Stimulated activated CD4-positive, alpha-beta T cell treated with anti-CD3 and anti-CD28 coated beads, Interleukin-4, amount 100 ng/mL, for 24 hours (primary cell): ENCODE measurements around the gene VAV3.
"Not testable (repeated sequence)": the region's sequence is repeated elsewhere in the genome, so short reads cannot be mapped to it uniquely, and the experiment has no call there.

Source experiments
- DNase-seq: peaks from one replicate; pipeline ENCODE4 v3.0.0-alpha.2; 2020

The VAV3 gene

GRCh38 chr1:107670397-107671040 is 294.5 kb downstream of the VAV3 start:
- no peak for DNase-seq

- no peak for DNase-seq
Measured at GRCh38 chr1:107669996-107670395, 295.0 kb downstream of the VAV3 start.

GRCh38 chr1:107668762-107669161 is 296.2 kb downstream of the VAV3 start:
- no peak for DNase-seq

GRCh38 chr1:107666493-107666892 is 298.5 kb downstream of the VAV3 start:
- no peak for DNase-seq

DNA sequence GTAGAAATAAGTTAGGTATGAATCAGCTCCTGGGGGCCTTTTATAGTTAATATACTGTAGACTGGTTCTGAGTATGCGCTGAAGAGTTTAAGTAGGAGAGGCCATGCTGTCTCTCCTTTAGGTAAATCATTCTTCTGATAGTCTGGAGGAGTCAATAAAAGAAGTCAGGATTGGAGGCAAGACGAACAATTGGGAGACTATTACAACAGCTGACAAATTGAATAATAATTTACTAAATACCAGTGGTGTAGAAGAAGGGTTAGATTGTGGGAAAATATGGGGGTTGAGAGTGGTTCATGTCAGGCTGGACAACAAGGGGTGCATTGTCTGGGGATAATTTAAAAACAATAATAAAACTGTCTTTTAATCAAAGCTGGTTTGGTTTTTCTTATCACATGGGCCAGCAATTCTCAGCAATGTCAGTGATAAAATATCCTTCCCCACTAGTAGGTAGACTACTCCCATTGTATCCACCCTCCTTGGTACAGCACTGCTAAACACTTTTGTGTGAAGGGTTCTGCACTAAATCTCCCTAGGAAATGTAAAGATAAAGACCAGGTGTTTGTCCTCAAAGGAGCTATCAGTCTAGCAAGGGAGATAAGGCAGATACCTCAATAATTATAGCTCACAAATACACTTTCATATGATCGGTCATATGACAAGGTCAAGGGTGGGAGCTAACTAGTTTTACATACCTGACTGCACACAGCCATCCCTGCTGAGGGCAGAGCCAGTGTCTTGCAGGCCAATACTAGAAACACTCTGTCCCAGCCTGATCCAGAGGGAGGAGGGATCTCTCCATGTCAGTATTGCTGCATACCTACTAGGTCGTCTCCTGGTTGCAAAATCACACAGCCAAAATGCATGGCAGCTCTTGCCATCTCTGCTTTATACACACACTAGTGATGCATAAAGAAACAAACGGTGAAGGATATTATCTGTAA is 299.7 kb downstream of the VAV3 start:
- no peak for DNase-seq

DNA sequence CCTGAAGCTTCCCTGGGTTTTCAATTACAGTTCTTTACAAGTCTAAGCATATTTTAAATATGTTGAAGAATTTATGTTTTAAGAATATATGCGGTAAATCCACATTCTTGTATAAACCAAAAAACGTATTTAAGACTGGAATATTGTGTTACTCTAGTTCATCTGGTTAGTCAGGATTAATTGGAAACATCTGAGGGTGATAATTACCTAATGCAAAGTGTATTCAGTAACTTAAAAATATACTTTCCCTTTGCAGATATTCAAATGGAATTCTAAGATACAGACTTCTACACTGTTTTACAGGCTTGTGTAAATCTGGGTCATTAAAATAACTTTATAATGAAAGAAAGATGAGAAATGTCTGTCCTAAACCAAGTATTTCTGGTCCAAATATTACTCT is 302.0 kb downstream of the VAV3 start:
- DNase-seq, result no peak

GRCh38 chr1:107661158-107661557 is 303.8 kb downstream of the VAV3 start:
- no peak for DNase-seq

DNA sequence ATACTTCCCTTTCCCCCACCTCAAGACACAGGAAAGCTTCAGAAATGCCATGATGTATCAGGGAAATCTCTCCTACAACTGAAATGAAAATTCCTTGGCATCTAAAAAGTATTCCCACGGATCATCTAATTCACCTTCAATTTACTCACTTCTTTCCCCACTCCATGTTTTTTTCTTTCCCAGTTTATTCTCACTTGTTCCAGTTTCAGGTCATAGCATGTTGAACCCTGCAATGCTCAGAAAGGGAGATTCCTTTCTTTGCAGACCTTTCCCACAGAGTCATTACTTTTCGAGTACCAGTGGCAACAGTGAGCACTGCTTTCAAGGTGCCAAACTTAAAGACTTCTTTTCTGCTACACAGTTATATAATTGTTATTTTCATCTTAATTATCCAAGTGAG is 305.0 kb downstream of the VAV3 start:
- DNase-seq, result no peak

DNA sequence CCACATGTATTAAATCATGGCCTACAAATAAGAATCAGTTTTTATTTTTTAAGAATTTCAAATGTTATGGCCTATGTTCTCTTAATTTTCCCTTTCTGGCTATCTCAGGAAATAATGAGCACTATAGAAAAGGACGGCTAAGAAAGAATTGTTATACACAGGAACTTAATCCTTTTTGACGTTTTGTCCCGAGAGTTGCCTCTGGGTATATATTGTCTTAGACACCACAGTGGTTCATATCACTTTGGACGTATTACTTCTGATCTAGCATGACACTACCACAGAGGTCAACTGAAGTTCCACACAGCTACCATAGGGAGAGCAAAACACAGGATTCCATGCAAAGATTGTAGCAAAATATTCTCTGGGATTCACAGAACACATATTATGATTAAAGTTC is 307.6 kb downstream of the VAV3 start:
- no peak for DNase-seq

DNA sequence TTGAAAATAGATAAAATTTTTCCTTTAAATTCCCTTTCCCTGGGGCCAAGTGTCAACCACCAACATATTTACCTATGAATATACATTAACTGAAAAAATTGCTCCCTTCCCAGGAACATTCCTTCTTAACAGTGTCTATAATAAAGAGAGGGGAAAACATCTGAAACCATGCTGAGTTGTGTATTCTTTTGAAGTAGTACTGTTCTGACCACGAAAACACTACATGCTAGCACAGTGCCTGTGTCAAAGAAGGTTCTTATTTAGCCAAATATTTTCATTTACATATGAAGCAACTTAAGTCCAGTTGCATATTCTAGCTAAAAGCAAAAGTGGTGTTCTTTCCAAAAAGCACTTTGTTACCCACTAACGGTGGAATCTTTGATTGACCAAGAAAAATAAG is 311.2 kb downstream of the VAV3 start:
- no peak for DNase-seq

DNA sequence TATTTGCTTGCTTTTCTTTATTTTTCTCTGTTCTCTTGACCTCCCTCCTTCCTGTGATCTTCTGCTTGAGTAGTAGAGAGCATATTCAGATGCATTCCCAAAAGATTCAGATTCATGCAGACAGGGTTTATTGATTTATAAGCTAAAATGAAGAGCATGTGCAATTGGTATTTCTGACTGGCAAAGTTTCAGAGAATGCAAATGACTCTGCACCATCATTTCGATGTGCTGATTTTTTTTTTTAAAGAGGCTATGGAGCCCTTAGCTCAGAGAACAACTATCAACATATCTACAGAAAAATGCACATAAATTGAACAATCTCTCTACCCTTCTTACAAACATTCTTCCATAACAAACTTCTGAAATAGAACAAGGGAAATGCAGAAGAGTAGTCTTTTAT is 312.0 kb downstream of the VAV3 start:
- no peak for DNase-seq

GRCh38 chr1:107650825-107651224 is 314.2 kb downstream of the VAV3 start:
- DNase-seq, result not testable (repeated sequence)

DNA sequence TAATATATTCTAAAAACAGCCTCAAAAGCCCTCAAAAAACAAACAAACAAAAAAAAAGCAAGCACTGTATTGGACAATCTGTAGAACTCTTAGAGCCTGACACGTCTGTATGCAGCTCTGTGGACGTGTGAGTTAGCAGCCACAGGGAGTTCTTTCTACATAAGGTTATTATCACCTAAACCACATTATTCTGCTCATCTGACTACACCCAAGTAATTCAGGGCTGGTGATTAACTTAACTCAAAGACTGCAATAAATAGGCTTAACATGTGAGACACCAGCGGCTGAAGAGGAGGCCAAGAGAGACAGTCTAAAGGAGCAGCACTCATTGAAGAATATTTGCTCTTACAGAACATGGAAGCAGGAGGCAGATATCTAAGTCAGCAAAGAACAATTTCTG is 316.0 kb downstream of the VAV3 start:
- no peak for DNase-seq

DNA sequence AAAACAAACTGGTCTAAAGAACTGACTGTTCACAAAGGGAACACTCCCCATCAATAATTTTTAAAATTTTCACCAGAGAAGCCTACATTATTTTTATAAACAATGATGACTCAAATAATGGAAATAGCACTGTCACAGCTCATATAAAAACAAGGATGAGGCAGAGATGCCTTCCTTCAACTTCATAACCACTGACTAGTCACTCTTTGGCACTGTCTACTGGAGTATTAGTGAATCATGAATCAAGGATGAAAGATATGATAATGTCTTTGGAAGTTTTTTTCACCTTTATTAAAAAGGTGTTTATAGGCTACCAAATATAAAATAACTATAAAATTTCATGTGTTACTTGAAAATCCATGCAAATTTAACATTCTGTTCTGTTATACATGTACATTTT is 316.9 kb downstream of the VAV3 start:
- no peak for DNase-seq

DNA sequence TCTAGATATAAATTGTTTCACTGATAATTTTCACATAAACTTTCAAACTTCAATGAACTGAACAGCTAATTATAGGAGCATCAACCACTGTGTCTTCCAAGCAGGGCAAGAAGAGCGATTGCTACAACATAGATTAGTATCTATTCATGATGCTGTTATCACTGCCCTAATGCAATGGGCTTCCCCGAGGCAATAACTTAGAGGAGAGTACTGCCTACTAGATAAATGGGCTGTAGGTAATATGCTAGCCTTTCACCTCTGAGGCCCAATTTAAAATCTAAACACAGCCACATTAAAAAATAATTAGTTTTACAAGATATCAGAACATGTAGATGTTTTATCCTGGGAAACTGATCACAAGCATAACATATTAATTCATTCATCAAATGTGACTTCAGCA is 318.0 kb downstream of the VAV3 start:
- DNase-seq, result no peak

DNA sequence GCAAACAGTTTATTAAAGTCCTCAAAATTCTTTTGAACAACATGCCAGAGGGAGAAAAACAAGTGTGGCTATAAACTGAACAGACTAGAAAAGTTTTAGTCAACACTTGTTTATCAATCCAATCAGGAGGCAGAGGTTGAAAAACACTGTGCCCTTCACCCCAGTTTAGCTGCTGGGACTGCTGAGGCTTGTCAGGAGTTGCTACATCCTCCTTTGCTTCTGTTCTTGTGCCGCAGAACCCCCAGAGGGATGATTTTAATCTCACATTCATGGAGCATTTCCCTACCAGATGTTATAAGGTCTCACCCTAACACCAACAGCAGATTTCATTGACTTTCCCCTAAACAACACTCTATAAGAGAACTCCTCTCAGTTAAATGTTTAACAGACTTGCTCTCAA is 321.2 kb downstream of the VAV3 start:
- DNase-seq, result no peak

GRCh38 chr1:107640207-107640606 is 324.8 kb downstream of the VAV3 start:
- no peak for DNase-seq

DNA sequence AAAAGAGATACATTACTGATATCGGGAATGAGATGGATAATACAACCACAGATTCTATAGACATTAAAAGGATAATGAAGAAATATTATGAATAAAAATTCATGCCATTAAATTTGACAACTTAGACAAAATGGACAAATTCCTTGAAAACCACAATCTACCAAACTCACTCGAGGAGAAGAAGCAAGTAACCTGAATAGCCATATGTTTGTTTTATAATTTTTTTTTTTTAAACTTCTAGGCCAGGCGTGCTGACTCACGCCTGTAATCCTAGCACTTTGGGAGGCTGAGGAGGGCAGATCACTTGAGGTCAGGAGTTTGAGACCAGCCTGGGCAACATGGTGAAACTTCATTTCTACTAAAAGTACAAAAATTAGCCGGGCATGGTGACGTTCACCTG is 327.9 kb downstream of the VAV3 start:
- DNase-seq, result no peak

DNA sequence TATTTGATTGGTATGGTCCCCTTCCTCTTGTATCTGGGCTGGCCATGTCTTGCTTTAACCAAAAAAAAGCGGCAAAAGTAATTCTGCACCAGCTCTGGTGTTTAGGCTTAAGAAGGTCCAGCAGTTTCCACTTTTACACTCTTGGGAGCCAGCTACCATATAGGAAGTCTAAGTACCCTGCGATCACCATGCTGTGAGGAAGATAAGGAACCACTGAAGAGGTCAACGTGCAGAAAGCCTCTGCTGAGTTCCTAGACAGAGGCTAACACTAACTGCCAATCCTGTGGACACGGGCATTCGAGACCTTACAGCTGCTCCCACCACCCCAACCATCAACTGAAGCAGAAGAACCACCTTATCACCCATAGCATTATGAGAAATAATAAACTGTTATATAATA is 331.4 kb downstream of the VAV3 start:
- DNase-seq, result no peak

DNA sequence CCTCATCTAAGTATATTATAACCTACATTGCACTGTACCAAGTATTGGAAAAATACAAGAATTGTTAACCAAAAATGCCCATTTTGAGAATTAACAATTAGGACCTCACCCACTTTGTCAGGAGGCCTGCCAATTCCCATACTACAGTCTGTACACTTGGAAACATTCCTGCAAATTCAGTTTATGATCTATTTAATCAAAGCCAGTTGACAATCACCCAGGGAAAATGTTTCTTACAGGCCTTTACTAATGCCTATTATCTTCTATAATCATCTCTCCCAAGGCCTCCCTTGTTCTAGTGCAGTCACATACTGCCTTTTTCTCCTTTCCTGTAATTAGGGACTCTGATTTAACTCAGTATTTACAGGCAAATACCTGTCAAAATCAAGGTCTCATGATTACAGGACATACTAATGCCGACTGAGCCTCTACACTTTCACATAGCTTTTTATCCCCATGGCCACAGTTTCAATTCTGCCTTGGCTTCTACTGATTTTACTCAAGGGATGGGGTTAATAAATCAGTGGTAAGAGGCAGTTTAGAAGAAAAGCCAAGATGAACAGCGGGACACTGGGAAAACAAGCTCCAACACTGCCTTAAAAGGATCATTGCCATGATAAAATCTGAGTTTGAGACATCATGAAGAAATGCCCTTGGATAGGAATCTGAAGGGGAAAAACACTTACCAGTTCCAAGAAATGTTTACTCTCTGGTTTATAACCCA is 338.7 kb downstream of the VAV3 start:
- DNase-seq, result no peak

- DNase-seq, result no peak
Measured at GRCh38 chr1:107625405-107626029, 339.5 kb downstream of the VAV3 start.

DNA sequence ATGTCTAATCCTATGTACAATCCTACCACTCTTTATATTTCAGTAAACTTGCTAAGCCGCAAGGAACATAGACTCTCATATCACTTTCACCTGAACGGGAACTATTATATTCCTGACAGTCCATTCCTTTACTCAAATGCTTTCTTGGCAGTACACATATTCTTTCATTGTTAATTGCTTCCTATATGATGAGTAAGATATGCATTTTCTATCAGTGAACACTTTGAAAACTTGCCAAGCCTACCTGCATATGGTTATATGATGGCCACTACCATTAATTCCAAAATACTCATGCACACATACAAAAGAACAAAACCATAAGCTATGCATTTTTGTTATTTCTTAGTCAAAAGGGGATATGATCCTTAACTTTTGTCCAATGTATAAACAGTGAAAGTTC is 341.5 kb downstream of the VAV3 start:
- DNase-seq, result no peak

DNA sequence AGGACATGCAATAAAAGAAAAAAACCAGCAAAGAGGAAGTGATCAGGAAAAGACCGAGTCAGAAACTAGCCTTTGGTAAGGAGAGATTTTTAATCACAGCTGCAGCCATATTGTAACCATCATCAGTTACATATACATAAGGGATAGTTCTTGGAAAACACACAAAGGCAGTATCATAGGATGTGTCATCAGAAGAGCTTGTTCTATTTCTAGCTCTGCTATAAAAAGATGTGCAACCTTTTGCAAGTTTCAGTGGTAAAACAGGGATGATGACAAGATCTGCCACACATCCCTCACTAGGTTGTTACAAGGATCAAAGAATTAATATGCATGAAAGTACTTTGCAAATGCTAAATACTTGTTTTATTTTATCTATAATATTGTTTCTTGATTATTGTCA is 342.0 kb downstream of the VAV3 start:
- DNase-seq, result no peak
